ENCODE measurements around the gene PDCD1LG2. TPM values are rescaled to one million over a fixed set of nuclear protein-coding genes. Genes with fewer than 3 reads are reported as not detected.

PDCD1LG2 gene
- total RNA-seq, 1 experiment from 2014 or later = not detected

DNA sequence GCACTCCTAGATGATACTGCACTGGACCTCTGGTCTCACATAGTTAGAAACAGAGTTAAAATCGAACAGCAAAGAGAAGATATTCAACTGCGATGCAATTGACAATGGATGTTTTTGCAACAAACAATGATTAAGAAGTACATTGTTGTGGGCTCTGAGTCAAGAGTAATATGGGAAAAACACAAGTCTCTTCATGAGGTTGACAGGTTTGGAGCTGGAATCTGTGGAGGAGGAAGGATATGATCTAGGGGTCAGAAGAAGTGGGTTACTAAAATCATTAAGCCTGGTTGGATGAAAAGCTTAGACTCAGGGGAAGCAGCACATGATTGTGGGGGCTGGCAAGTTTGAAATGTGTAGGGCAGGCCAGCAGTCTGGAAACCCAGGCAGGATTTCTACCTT lies 53.1 kb downstream of the PDCD1LG2 start:
- H2BK20ac ChIP-seq (ENCODE audit: low read depth, low read length, poor library complexity, severe bottlenecking) = no peak overlapping the region
- no peak overlapping the region for H3K23ac ChIP-seq (ENCODE audit: insufficient read length, low read depth, low read length)

More for the DNA sequence above, 53.1 kb downstream of the PDCD1LG2 start:
- Mint-ChIP-seq H3K4me1 (peaks cover 0 to 9% of the 10 kb centered on the region in 2 experiments; a peak in 3 of 4 replicates), H3K4me3 (no peak overlapping the region), H3K9me3 (peaks cover 0 to 6% of the 10 kb centered on the region in 2 experiments; a peak in 2 of 5 replicates), H3K27me3 (ENCODE audit: low read depth) (peaks cover 52% of the 10 kb centered on the region), H3K36me3 (ENCODE audit: insufficient read depth in 1 of 3, low read depth in 3 of 3) (no peaks in the 10 kb centered on the region), H3K27ac (no peak overlapping the region)
- no peaks in the 10 kb centered on the region for H3K79me1 ChIP-seq (ENCODE audit: insufficient read depth, low read depth, low read length, poor library complexity, severe bottlenecking)
- no peaks in the 10 kb centered on the region for H4K20me1 ChIP-seq (ENCODE audit: control insufficient read depth, insufficient read depth, insufficient read length)
- H4K8ac ChIP-seq (replicated peaks; ENCODE audit: insufficient read length, low read depth, low read length) = no peak overlapping the region
- H3K23me2 ChIP-seq (ENCODE audit: insufficient read length, low read depth, low read length, poor library complexity, severe bottlenecking) = no peaks in the 10 kb centered on the region
- no CpG with 5 or more reads among the region's 2 CpGs for WGBS (ENCODE audit: extremely low coverage, insufficient read length, low lambda C conversion rate)
- no peak overlapping the region for H3K9ac ChIP-seq (ENCODE audit: extremely low read depth, insufficient read length, low read length)
- H3K14ac ChIP-seq (ENCODE audit: insufficient read depth, low read length) = no peak overlapping the region
- no peak overlapping the region for H2AK5ac ChIP-seq (ENCODE audit: insufficient read length, low read length)
- H2AFZ ChIP-seq (ENCODE audit: low read length) = no peak overlapping the region
- no peak overlapping the region for H3T11ph ChIP-seq (ENCODE audit: low read length)
- H3K79me2 ChIP-seq (ENCODE audit: insufficient read depth, low read length) = no peaks in the 10 kb centered on the region
- H4K91ac ChIP-seq (ENCODE audit: insufficient read length, low read depth, low read length) = no peak overlapping the region
- H2BK120ac ChIP-seq (ENCODE audit: low read depth, low read length, poor library complexity, severe bottlenecking) = no peak overlapping the region
- no peaks in the 10 kb centered on the region for H3K4me1 ChIP-seq (ENCODE audit: insufficient read depth, low read length)
- H3K27ac ChIP-seq (ENCODE audit: insufficient read length, low read depth, low read length) = no peak overlapping the region
- no peaks in the 10 kb centered on the region; the same call in 1 of the 2 replicates for H3K27me3 ChIP-seq (ENCODE audit: insufficient read depth, low read length)
- no peak overlapping the region for H2BK5ac ChIP-seq (ENCODE audit: insufficient read length, low read length)
- H3K4me2 ChIP-seq (ENCODE audit: insufficient read depth, insufficient read length, low read length) = no peak overlapping the region
- TF ChIP-seq, protein P1, sequence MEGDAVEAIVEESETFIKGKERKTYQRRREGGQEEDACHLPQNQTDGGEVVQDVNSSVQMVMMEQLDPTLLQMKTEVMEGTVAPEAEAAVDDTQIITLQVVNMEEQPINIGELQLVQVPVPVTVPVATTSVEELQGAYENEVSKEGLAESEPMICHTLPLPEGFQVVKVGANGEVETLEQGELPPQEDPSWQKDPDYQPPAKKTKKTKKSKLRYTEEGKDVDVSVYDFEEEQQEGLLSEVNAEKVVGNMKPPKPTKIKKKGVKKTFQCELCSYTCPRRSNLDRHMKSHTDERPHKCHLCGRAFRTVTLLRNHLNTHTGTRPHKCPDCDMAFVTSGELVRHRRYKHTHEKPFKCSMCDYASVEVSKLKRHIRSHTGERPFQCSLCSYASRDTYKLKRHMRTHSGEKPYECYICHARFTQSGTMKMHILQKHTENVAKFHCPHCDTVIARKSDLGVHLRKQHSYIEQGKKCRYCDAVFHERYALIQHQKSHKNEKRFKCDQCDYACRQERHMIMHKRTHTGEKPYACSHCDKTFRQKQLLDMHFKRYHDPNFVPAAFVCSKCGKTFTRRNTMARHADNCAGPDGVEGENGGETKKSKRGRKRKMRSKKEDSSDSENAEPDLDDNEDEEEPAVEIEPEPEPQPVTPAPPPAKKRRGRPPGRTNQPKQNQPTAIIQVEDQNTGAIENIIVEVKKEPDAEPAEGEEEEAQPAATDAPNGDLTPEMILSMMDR (conservative IDR thresholded peaks at IDR 0.05) = no peak
- H2BK15ac ChIP-seq (ENCODE audit: low read depth, low read length) = no peak overlapping the region
- no peak for DNase-seq
- no peak overlapping the region for H2BK12ac ChIP-seq (ENCODE audit: insufficient read length, low read depth, low read length)
- H3K18ac ChIP-seq (ENCODE audit: insufficient read length, low read depth, low read length) = no peak overlapping the region
- H3K56ac ChIP-seq (ENCODE audit: insufficient read length, low read depth, low read length) = no peak overlapping the region
- H4K5ac ChIP-seq (ENCODE audit: insufficient read length, low read depth, low read length) = no peak overlapping the region
- no peaks in the 10 kb centered on the region for H3K9me3 ChIP-seq (ENCODE audit: control insufficient read depth, low read depth, low read length)
- H3K4ac ChIP-seq (ENCODE audit: low read depth, low read length) = no peak overlapping the region
